SK-N-SH (cell line): ENCODE results near the gene EXOSC3. TPM values are rescaled to one million over a fixed set of nuclear protein-coding genes. Genes with fewer than 3 reads are reported as not detected.
A peak's percentile ranks its signal among the peaks of the same experiment; 100 is the strongest.

Experiments
- CTCF ChIA-PET: fragments of 300-600, 350-600 bp; formaldehyde crosslinking; extraction: SDS; loops from one replicate; lab custom pipeline; 2021; lab: Yijun Ruan, JAX
- POLR2A ChIA-PET: fragments of 350-600 bp; sonication (Branson Sonifier 250); formaldehyde crosslinking; extraction: SDS; loops from one replicate; lab custom pipeline; 2020; ENCODE audit warnings: antibody characterized with exemption, inconsistent platforms; lab: Yijun Ruan, JAX
- DNase-seq: peaks from one replicate; pipeline ENCODE4 v3.0.0; 2012
- H2AFZ ChIP-seq: fragments of 200-600 bp; sonication (generic); 2 replicates; pipeline ENCODE4 v1.8.1; 2016; ENCODE audit warnings: antibody characterized with exemption, mild to moderate bottlenecking, low read depth
- H3F3A ChIP-seq: fragments of 200-600 bp; sonication (generic); replicated peaks from 2 replicates; pipeline ENCODE3; 2016; ENCODE audit warnings: antibody characterized with exemption, mild to moderate bottlenecking; ENCODE audit not compliant: insufficient read depth
- H3K27ac ChIP-seq, 2 experiments: fragments of 200-500 bp in 1 of 2; fragments of 200-600 bp in 1 of 2; sonication (Bioruptor generic) in 1 of 2; sonication (generic), shearing (Covaris generic) in 1 of 2; 2 replicates each; pipeline versions ENCODE4 v1.5.1 to v1.6.1; 2014 to 2016; ENCODE audit warnings: low read depth in 2 of 2, inconsistent platforms in 1 of 2, low read length in 1 of 2, mild to moderate bottlenecking in 1 of 2, mixed read lengths in 1 of 2
- H3K27me3 ChIP-seq: fragments of 200-600 bp; sonication (generic), shearing (Covaris generic); 2 replicates; pipeline ENCODE4 v1.6.1; 2016; ENCODE audit warnings: mixed run types; ENCODE audit not compliant: insufficient read depth
- H3K36me3 ChIP-seq, 2 experiments: fragments of 200-500 bp in 1 of 2; fragments of 200-600 bp in 1 of 2; sonication (Bioruptor generic) in 1 of 2; sonication (generic) in 1 of 2; replicated peaks in 1 of 2; 2 replicates each; pipeline versions ENCODE3 to v1.5.1; 2014 to 2016; ENCODE audit warnings: low read length in 1 of 2, mild to moderate bottlenecking in 1 of 2; ENCODE audit not compliant: insufficient read depth in 2 of 2, control insufficient read depth in 1 of 2
- H3K4me1 ChIP-seq, 2 experiments: fragments of 200-500 bp in 1 of 2; fragments of 200-600 bp in 1 of 2; sonication (Bioruptor generic) in 1 of 2; sonication (generic), shearing (Covaris generic) in 1 of 2; 2 replicates each; pipeline versions ENCODE4 v1.5.1 to v1.6.1; 2014 to 2016; ENCODE audit warnings: low read depth in 1 of 2, low read length in 1 of 2, mixed run types in 1 of 2; ENCODE audit not compliant: insufficient read depth in 2 of 2, control insufficient read depth in 1 of 2
- H3K4me2 ChIP-seq: fragments of 200-600 bp; sonication (generic), shearing (Covaris generic); 2 replicates; pipeline ENCODE4 v1.6.1; 2017; ENCODE audit warnings: mixed run types
- H3K4me3 ChIP-seq, 2 experiments: fragments of 200-500 bp in 1 of 2; fragments of 200-600 bp in 1 of 2; sonication (Bioruptor generic) in 1 of 2; sonication (generic), shearing (Covaris generic) in 1 of 2; 2 replicates each; pipeline versions ENCODE4 v1.5.1 to v1.8.1; 2014 to 2016; ENCODE audit warnings: low read depth in 2 of 2, inconsistent platforms in 1 of 2, low read length in 1 of 2, mild to moderate bottlenecking in 1 of 2, mixed read lengths in 1 of 2, moderate library complexity in 1 of 2
- H3K79me2 ChIP-seq: fragments of 200-600 bp; sonication (generic); 2 replicates; pipeline ENCODE4 v1.8.1; 2017; ENCODE audit warnings: mild to moderate bottlenecking; ENCODE audit not compliant: insufficient read depth
- H3K9ac ChIP-seq: fragments of 200-600 bp; sonication (generic); 2 replicates; pipeline ENCODE4 v1.6.1; 2017; ENCODE audit warnings: mixed run types
- H3K9me2 ChIP-seq: fragments of 200-600 bp; sonication (generic); 2 replicates; pipeline ENCODE4 v1.6.1; 2017; ENCODE audit warnings: mixed run types
- H3K9me3 ChIP-seq: fragments of 200-600 bp; sonication (generic); 2 replicates; pipeline ENCODE4 v1.6.1; 2017; ENCODE audit warnings: mixed run types, mild to moderate bottlenecking, moderate library complexity
- H4K20me1 ChIP-seq: fragments of 200-600 bp; sonication (generic); 2 replicates; pipeline ENCODE4 v1.6.1; 2017; ENCODE audit warnings: mild to moderate bottlenecking, mixed run types; ENCODE audit not compliant: insufficient read depth
- CHD2 ChIP-seq: fragments of 150-350 bp; IDR thresholded peaks from 2 replicates; pipeline ENCODE4 v1.6.1; 2018; ENCODE audit warnings: low read length; ENCODE audit not compliant: partially characterized antibody
- ELF1 ChIP-seq: IDR thresholded peaks from 2 replicates; pipeline ENCODE4 v1.4.0; 2012
- EP300 ChIP-seq, 2 experiments: IDR thresholded peaks; 2 replicates each; pipeline versions ENCODE4 v1.4.0 to v1.6.1; 2012; ENCODE audit warnings: borderline replicate concordance in 1 of 2, low read depth in 1 of 2, low read length in 1 of 2
- FOXJ3 ChIP-seq: sonication (generic); formaldehyde crosslinking; IDR thresholded peaks from 2 replicates; pipeline ENCODE4 v1.5.1; 2020; ENCODE audit warnings: mild to moderate bottlenecking, missing genetic modification reagents
- GABPA ChIP-seq: IDR thresholded peaks from 2 replicates; pipeline ENCODE4 v1.4.0; 2012; ENCODE audit warnings: low read depth, mild to moderate bottlenecking
- GATA2 ChIP-seq: sonication (generic); formaldehyde crosslinking; IDR thresholded peaks from 2 replicates; pipeline ENCODE4 v1.5.0; 2020; ENCODE audit warnings: mild to moderate bottlenecking, missing genetic modification reagents
- IRF3 ChIP-seq: fragments of 150-350 bp; IDR thresholded peaks from 2 replicates; pipeline ENCODE4 v1.6.1; 2016; ENCODE audit warnings: mild to moderate bottlenecking, low read depth, low read length
- JUND ChIP-seq: IDR thresholded peaks from 2 replicates; pipeline ENCODE4 v1.4.0; 2012
- MAX ChIP-seq: IDR thresholded peaks from 2 replicates; pipeline ENCODE4 v1.4.0; 2012; ENCODE audit warnings: low read depth
- MEF2A ChIP-seq: IDR thresholded peaks from 2 replicates; pipeline ENCODE4 v1.4.0; 2012; ENCODE audit warnings: low read depth, borderline replicate concordance
- MXI1 ChIP-seq: IDR thresholded peaks from 2 replicates; pipeline ENCODE4 v1.6.1; 2012; ENCODE audit warnings: mild to moderate bottlenecking, low read depth, low read length, improper control_type of control experiment
- NRF1 ChIP-seq: IDR thresholded peaks from 2 replicates; pipeline ENCODE4 v1.6.1; 2012; ENCODE audit warnings: low read depth, mild to moderate bottlenecking, low read length
- POLR2AphosphoS5 ChIP-seq: IDR thresholded peaks from 2 replicates; pipeline ENCODE4 v1.6.1; 2012; ENCODE audit warnings: low read depth, low read length
- RCOR1 ChIP-seq: fragments of 150-350 bp; IDR thresholded peaks from 2 replicates; pipeline ENCODE4 v1.6.1; 2017; ENCODE audit warnings: antibody characterized with exemption, low read length
- SIN3A ChIP-seq: IDR thresholded peaks from 2 replicates; pipeline ENCODE4 v1.6.1; 2012; ENCODE audit warnings: low read depth, mild to moderate bottlenecking, low read length, moderate library complexity, borderline replicate concordance
- SMC3 ChIP-seq: IDR thresholded peaks from 2 replicates; pipeline ENCODE4 v1.6.1; 2012; ENCODE audit warnings: low read depth, low read length, improper control_type of control experiment
- TAF1 ChIP-seq: IDR thresholded peaks from 2 replicates; pipeline ENCODE4 v1.6.1; 2012; ENCODE audit warnings: low read depth, mild to moderate bottlenecking, low read length, moderate library complexity, borderline replicate concordance
- USF2 ChIP-seq: fragments of 150-350 bp; IDR thresholded peaks from 2 replicates; pipeline ENCODE4 v1.6.1; 2017; ENCODE audit warnings: antibody characterized with exemption, low read length, low read depth, borderline replicate concordance
- ZBTB33 ChIP-seq: IDR thresholded peaks from 2 replicates; pipeline ENCODE4 v1.4.0; 2012; ENCODE audit warnings: low read depth, borderline replicate concordance
- WGBS: methylation state at CpG from one replicate; pipeline ENCODE4 v1.1.6; 2017; ENCODE audit warnings: low lambda C conversion rate; 5-methylcytosine and 5-hydroxymethylcytosine counted together
- polyA plus RNA-seq, 3 experiments: library from polyadenylated mRNA; depleted of rRNA; stranded (reverse); fragments of >200 nt; gene quantifications; 2 replicates each; pipeline ENCODE4 v1.2.3, GENCODE V29; 2012
- TF ChIP-seq, protein P1 (sequence below): fragments of 200-600 bp; sonication (generic); IDR thresholded peaks from 2 replicates; pipeline ENCODE4 v1.6.1; 2017; ENCODE audit warnings: antibody characterized with exemption, mild to moderate bottlenecking, moderate library complexity
- TF ChIP-seq, protein P2 (sequence below): IDR thresholded peaks from 2 replicates; pipeline ENCODE4 v1.4.0; 2012; ENCODE audit warnings: low read depth, borderline replicate concordance

Gene EXOSC3
- polyA plus RNA-seq, 1 of the 3 experiments (the other 2 are of a cell fraction): 53.6 TPM

- CTCF ChIA-PET: interaction anchor here (0.7 kb wide), 1 partner anchor 26 kb away, joined by 3 read pairs; no protein-coding TSS in a partner anchor
- peak; percentile 93 for DNase-seq
- no peaks in the 10 kb centered on the region for H3F3A ChIP-seq
These were observed 31.2 kb downstream of the EXOSC3 start, which contains the start of gene TRMT10B for GRCh38 chr9:37753489-37754190. TRMT10B (plus strand) TSS chr9:37753805; CDS start chr9:37761932, 8,127 bp downstream.

More at GRCh38 chr9:37753489-37754190, 31.2 kb downstream of the EXOSC3 start, which contains the start of gene TRMT10B:
- Histone ChIP-seq H3K9me2 (no peaks in the 10 kb centered on the region), H3K4me2 (peak within 1 kb of the TSS; percentile 81), H3K36me3 (no peaks in the 10 kb centered on the region), H3K27ac (peak within 1 kb of the TSS; percentile 38 to 76; a peak in 3 of 4 replicates), H3K9ac (peak within 1 kb of the TSS; percentile 86), H3K9me3 (no peaks in the 10 kb centered on the region), H3K4me3 (peak within 1 kb of the TSS; percentile 84 to 90), H3K79me2 (0 out of 2 replicates have a peak, but pooled peaks cover 4% of the 10 kb centered on the region), H3K27me3 (no peaks in the 10 kb centered on the region), H4K20me1 (no peaks in the 10 kb centered on the region), H3K4me1 (peaks cover 0 to 6% of the 10 kb centered on the region in 2 experiments; a peak in 1 of 4 replicates), H2AFZ (peak within 1 kb of the TSS; percentile 96)
- POLR2A ChIA-PET: interaction anchor here (0.6 to 1.5 kb wide), 2 partner anchors 31 to 131 kb away, joined by 3 to 4 read pairs; partner anchors contain the start of gene EXOSC3
- 4% methylated on average over 30 of the region's 40 CpGs for WGBS
- TF ChIP-seq TAF1 (0 out of 2 replicates have a peak, but pooled peaks have one; percentile 38), MEF2A (no peak), ZBTB33 (no peak), CHD2 (peak; percentile 57), JUND (no peak), MXI1 (peak; percentile 68), RCOR1 (no peak), USF2 (no peak), IRF3 (no peak), SMC3 (no peak), EP300 (IDR thresholded peaks at IDR 0.05; ENCODE audit: borderline replicate concordance in 1 of 2, low read depth in 1 of 2, low read length in 1 of 2) (no peak), GABPA (peak; percentile 76), ELF1 (peak; percentile 77), SIN3A (no peak), MAX (peak; percentile 73; the same call in 1 of the 2 replicates), GATA2 (CRISPR knock-in tag) (no peak), POLR2AphosphoS5 (peak; percentile 75), FOXJ3 (CRISPR knock-in tag) (no peak), NRF1 (no peak)
- TF ChIP-seq, protein P1, sequence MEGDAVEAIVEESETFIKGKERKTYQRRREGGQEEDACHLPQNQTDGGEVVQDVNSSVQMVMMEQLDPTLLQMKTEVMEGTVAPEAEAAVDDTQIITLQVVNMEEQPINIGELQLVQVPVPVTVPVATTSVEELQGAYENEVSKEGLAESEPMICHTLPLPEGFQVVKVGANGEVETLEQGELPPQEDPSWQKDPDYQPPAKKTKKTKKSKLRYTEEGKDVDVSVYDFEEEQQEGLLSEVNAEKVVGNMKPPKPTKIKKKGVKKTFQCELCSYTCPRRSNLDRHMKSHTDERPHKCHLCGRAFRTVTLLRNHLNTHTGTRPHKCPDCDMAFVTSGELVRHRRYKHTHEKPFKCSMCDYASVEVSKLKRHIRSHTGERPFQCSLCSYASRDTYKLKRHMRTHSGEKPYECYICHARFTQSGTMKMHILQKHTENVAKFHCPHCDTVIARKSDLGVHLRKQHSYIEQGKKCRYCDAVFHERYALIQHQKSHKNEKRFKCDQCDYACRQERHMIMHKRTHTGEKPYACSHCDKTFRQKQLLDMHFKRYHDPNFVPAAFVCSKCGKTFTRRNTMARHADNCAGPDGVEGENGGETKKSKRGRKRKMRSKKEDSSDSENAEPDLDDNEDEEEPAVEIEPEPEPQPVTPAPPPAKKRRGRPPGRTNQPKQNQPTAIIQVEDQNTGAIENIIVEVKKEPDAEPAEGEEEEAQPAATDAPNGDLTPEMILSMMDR: peak; percentile 9; the same call in 1 of the 2 replicates
- TF ChIP-seq, protein P2, sequence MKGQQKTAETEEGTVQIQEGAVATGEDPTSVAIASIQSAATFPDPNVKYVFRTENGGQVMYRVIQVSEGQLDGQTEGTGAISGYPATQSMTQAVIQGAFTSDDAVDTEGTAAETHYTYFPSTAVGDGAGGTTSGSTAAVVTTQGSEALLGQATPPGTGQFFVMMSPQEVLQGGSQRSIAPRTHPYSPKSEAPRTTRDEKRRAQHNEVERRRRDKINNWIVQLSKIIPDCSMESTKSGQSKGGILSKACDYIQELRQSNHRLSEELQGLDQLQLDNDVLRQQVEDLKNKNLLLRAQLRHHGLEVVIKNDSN: peak; percentile 64; the same call in 1 of the 2 replicates
